Adrenal gland (tissue), 5 donors: ENCODE results near the gene COL9A3.

ENCODE experiments used
- POLR2A ChIP-seq, 2 donors: fragments of 450-650 bp; IDR thresholded peaks; one replicate each; pipeline ENCODE4 v1.6.1; 2017; ENCODE audit warnings: antibody characterized with exemption in 2 of 2, mild to moderate bottlenecking in 2 of 2, moderate library complexity in 1 of 2
- TF ChIP-seq, protein P1 (sequence below), 6 experiments: fragments of 450-650 bp in 4 of 6; fragments of 200-600 bp in 2 of 6; sonication (generic) in 1 of 6; IDR thresholded peaks; 1 replicate in 5 of 6; 2 replicates in 1 of 6; pipeline versions ENCODE4 v1.5.1 to v1.8.0; 2016 to 2021; ENCODE audit warnings: antibody characterized with exemption in 6 of 6, mild to moderate bottlenecking in 2 of 6, moderate library complexity in 1 of 6
- donor health status: DM: no; HTN: no; CAD: no.

GRCh38 chr20:62830251-62830650, 13.4 kb downstream of the COL9A3 start:
- TF ChIP-seq POLR2A (IDR thresholded peaks at IDR 0.05): no peak
- TF ChIP-seq, protein P1, sequence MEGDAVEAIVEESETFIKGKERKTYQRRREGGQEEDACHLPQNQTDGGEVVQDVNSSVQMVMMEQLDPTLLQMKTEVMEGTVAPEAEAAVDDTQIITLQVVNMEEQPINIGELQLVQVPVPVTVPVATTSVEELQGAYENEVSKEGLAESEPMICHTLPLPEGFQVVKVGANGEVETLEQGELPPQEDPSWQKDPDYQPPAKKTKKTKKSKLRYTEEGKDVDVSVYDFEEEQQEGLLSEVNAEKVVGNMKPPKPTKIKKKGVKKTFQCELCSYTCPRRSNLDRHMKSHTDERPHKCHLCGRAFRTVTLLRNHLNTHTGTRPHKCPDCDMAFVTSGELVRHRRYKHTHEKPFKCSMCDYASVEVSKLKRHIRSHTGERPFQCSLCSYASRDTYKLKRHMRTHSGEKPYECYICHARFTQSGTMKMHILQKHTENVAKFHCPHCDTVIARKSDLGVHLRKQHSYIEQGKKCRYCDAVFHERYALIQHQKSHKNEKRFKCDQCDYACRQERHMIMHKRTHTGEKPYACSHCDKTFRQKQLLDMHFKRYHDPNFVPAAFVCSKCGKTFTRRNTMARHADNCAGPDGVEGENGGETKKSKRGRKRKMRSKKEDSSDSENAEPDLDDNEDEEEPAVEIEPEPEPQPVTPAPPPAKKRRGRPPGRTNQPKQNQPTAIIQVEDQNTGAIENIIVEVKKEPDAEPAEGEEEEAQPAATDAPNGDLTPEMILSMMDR (IDR thresholded peaks at IDR 0.05): no peak
